EH (cell line): ENCODE results near the gene NHSL2.
"Not testable (repeated sequence)": the region's sequence is repeated elsewhere in the genome, so short reads cannot be mapped to it uniquely, and the experiment has no call there.

Experiments used
- DNase-seq: peaks from one replicate; pipeline ENCODE4 v3.0.0-alpha.2; 2015; ENCODE audit warnings: low read depth

NHSL2 gene

DNA sequence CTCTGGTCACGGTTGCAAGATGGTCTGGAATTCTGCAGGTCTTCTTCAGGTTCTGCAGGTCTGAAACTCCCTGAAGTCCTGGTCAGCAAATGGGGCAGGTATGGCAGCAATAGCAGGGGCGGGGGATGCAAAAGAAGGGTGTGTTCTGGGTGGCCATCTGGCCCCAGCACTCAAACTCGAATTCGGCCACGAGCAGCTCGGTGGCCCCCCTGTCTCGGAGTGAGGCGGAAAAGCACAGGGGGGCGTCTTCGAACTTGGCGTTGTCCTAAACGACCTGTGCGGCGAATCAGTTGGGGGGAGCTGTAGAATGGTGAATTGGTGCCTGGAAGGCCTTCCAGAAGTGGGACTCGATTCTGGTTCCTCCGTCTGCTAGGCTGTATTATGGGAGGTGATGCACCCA is 219.0 kb downstream of the NHSL2 start:
- no peak for DNase-seq

DNA sequence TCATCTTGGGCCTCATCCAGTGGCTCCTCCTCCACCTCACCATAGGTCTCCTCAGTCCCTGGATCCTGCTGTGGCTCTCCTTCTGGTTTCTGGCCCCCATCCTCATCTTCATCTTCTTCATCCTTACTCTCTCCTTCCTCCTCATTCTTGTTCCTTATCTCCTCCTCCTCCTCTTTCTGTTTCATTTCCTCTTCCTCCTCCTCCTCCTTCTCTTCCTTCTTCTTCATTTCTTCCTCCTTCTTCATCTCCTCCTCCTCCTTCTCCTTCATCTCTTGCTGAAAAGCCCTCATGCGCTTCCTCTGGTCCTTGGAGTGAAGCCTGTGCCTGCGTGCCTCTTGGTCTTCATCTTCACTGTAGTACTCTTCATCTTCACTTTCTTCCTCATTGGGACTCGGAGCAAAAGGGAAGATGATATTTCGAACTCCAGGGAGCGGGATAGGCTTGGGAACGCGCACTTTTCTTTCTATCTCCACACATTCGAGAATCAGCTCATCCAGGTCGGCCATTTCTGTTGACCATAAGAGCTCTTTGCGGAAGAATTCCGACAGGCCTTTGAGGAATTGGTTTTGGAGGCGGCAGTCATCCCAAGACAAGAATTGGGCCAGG is 219.6 kb downstream of the NHSL2 start:
- no peak for DNase-seq

DNA sequence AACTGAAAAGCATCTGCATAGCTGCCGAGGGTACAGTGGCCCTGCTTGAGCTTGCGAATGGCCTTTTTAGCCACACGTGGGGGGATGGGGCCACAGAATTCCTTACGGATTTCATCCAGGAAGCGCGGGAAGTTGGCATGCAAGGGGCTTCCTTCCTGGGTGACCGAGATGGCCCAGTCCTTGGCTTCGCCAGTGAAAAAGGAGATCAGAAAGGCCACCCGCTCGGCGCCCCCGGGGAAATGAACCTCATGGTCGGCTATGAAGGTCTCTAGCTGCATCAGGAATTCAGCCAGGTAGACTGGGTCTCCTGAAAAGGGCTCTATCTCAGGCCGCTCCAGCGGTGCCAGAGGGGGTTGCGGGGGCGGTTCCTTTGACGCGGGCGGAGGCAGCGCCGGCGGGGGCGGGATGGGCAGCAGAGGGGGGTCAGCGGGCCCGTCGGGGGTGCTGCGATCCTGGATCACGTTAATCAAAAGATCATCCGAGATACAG is 220.2 kb downstream of the NHSL2 start:
- no peak for DNase-seq

DNA sequence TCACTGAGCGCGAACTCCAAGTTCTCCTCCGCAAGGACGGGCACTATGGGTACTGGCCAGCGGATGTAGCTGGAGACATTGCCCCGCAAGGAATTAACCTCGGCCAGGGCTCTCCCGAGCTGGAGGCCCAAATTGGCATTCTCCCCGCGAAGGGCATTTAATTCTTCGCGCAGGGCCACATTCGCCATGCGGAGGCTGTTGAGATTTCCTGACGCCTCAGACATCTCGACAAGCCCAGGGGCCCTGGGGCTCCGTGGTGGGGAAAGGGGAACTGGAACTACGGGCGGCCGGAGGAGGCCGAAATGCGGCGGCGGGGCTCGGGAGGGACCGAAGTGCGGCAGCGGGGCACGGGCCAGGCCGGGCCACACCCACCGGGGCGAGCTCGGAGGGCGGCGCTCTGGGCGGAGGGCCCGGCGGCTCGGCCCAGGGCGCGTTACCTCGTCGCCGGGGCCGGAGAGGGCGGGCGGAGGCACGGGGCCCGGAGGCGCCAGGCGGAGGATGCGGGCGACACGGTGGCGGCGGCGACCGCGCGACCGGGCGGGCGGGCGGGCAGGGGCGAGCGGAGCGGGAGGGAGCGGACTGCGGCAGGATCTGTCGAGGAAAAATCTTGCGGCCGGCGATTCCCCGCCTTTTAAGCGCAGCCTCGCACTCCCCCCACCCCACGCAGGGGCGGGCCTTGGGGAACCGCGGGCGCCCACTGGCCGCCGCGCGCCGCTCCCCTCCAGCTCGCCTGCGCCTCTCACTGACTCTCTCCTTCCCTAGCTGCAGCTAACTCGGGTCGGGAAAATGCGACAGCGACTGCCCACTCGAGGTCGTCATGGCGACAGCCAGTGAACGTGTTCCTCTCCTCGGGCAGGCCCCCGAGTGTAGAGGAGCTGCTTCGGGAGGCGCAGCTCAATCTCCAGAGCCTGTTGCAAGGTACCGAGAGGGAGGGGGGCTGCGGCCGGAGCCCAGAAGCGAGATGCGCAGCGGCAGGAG is 221.0 kb downstream of the NHSL2 start, which contains the start of gene RTL5:
Gene RTL5 (minus strand): TSS at position 599 of the 978 bp plus-strand sequence.
- peak; percentile 92 for DNase-seq

DNA sequence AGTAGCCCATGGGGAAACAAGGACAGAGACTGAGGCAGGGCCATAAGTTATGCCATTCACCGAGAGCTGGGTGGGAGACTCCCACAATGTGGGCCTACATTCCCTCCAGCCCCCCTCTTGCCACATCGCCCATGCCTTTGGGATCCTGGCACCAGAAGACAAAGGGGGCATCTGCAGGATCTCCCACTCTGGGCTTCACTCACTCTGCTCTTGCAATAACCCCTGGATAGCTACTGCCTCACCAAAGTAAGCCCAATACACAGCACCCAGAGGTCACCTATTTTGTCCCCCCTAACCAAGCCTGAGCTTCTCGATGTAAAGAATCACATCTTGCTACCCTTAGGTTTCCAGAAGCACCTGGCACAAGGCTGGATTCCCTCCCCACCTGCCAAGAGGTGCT is 221.8 kb downstream of the NHSL2 start:
- no peak for DNase-seq

DNA sequence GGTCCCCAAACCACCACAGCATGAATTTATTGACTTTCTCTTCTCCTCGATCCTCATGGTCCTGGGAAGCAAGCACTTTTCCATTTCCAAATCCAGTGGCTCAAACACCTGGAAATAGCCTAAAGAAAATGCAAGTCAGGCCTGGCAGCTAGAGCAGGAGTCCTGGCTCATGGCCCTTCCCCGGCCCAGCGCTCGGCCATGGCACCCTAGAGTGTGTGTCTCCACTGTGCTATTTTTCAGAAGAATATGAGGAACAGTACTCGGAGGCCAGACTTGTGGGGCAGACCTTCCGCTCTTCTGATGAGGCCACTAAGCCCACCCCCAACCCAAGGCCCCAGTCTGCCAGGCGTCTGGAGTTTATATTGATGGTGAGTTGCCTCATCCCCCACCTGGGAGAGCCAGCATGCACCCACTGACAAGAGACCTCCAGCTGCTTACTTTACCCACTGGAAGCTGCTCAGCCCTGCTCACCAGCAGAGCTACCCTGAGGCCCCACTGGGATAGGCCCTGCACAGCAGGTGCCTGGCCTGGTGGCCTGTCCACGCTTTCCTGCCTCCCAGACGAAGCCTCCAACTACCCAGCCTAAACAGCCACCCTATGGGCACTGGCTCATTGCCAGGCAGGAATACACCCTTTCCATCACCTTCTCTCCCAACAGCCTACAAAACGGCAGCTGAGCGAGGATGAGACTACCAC is 223.4 kb downstream of the NHSL2 start:
- DNase-seq = no peak

DNA sequence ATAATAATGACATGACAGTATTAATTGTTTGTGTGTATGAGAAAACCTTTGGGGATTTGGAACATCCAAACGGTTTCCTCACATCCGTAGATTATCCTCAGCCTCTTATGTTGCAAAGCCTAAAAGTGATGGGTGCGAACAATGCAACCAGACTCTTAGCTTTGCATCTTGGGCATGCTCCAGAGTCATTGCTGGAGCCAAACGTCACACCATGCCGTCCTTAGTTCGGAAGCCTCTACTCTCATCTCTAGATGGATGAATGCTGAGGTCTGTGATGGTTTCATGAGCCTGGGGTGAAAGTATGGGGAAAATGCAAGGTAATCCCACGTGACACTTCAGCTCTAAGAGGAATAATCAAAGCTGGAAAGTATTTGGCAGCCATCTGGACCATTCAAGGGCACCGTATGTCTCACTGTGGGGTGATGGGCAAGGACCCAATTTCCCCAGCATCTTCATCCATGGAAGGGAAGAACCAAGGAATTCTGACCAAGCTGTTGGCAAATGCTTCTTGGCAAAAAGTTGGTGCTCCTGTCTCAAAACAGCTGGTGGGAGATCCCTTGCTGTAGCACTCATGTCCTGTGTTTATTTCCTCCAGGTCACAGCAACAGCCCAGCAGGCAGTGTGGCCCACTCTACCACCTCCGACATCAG is 227.3 kb downstream of the NHSL2 start:
- no peak for DNase-seq

DNA sequence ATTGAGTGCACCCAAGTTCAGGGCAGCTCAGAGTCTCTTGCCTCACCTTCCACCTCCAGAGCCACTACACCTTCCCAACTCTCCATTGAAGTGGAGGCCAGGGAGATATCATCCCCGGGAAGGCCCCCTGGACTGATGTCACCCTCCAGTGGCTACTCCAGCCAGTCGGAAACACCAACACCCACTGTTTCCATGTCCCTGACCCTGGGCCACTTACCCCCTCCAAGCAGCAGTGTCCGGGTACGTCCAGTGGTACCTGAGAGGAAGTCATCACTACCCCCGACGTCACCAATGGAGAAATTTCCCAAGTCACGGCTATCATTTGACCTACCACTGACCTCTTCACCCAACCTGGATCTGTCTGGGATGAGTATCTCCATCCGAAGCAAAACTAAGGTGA is 228.9 kb downstream of the NHSL2 start:
- DNase-seq = no peak

DNA sequence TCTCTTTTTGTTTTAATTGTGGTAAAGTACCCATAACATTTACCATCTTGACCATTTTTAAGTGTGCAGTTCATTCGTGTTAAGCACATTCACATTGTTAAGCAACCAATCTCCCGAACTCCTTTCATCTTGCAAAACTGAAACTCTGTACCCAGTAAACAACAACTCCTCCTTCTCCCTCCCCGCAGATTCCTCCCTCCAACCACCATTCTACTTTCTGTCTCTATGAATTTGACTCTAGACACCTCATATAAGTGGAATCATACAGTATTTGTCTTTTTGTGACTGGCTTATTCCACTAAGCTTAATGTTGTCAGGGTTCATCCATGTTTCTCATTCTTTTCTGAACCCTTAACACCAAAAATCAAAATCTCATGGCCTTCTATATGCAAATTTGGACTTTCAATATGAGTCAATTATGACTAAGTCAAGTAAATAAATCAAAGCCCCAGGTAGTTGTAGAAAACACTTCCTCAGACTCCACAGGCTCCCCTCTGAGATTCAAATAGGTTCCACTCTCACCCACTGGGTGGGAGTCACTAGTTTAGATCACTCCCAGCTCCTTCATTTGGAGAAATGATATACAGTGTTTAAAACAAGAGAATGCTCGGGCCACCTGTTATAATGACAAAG is 230.8 kb downstream of the NHSL2 start:
- DNase-seq = no peak

DNA sequence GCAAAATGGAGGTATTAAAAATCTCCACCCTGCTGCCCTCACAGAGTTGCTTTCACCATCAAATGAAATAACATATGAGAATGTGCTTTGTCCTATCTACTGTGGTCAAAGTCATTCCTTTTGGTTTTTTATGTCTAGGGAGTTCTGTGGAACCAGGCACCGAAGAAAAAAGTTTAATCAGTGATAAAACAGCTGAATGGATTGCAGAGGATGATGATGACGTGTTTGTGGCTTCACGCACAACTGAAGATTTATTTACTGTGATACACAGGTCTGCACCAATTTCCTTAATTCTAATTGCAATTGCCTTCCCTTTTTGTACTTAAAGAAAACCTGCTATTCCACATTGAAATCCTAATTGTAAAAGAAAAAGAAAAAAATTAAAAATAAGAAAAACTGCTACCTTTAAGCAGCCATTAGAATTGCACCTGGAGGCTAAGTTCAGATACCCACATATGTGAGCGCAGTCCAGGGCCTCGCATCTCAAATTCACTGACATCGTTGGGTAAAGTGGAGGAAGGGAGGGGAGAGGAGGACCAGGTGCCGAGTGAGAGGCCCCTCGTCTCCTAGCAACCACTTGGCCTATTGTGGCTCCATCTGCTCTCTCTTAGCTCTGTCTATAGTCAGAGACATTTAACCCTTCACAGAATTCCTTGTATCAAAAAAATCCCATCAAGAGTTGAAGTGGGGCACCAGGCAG is 231.6 kb downstream of the NHSL2 start:
- no peak for DNase-seq

DNA sequence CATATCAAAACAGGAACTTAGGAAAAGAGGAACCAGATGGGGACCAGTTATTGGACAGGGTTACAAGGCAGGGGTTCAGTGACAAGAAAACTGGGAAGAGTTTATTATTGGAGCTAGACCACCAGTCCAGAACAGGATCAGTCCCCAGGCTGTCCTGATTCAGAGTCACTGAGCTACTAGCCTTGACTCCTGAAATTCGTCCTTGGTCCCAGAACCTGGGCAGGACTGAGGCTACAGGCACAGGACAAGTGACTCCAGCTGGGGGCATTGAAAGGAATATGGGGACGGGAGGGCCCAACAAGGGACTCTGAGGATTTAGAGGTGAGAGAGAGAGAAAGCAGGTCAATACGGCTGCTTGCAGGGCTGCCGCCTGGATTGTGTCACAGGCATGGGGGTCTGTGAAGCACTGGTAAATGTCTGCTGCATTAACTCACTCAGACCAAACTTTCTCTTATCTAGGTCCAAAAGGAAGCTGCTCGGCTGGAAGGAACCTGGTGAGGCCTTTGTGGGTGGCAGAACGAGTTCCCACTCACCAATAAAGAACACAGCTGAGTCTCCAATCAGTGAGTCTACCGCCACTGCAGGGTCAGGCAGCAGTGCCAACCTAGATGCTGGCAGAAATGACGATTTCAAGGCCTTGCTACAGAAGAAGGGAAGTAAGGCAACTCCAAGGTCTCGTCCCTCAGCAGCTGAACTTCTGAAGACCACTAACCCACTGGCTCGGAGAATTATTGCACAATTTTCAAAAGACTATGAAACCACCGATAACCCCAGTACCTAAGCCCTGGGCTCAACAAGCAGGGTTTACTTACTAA is 232.4 kb downstream of the NHSL2 start:
- DNase-seq = no peak

DNA sequence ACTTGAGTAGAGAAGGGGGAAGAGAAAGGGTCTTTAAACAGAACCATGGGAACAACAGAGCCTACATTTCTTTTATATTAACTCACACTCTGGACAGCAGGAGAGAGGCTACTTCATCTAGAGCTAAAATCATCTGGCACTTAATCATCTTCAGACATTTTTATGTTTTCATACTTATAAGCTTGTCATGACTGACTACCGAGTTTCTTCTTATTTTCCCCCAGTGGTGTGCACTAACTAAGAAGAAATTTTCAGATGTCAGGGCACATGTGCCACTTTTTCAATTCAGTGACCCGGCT is 232.9 kb downstream of the NHSL2 start:
- DNase-seq = no peak

DNA sequence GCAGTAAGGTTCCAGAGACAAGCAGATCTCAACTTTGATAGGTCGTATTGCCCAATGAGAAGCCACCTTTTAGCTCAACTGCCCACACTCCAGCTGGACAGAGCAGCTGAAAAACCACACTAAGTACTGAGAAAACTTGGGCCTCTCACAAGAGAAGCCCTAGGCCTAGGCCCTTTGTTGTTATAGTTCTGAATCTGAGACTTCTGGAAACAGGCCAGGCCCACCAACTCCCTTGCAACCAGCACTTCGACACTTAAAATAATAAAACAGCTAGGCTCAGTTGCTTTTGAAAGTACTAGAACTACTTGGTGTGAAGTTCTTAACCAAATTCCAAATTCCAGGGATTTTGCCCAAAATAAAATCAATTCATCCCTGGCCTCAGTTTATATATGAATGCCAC is 234.5 kb downstream of the NHSL2 start:
- DNase-seq = no peak

DNA sequence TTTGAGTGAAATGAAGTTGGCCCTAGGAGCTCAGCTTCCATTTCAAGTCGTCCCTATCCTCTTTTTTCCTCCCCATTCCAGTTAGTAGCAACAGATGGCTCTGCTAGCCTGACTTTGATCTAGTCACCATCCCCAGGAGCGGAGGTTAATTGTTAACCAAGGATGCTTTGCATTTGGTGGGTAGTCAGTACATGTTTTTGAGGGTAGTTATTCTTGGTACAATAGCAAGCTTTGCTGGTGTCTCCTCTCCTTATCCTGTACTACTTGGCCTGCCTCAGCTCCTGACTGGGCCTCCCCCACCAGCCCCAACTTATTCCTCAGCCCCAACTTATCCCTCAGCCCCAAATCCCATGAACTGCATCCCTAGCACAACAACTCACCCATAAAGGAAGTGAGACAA is 235.9 kb downstream of the NHSL2 start:
- DNase-seq = no peak

DNA sequence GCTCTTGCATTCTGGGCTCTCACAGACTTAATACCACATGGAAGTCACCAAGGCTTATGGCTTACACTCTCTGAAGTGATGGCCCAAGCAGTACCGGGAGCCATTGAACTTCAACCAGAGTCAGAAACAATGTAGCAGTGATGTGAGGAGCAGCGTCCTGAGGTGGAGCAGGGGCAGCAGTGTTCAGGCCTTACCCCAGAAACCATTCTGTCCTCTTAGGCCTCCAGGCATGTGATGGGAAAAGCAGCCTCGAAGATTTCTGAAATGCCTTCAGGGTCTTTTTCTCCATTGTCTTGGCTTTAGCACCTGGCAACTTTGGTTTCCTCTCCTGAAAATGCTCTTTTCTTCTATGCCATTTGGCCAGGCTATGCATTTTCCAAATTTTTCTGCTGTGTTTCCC is 248.1 kb downstream of the NHSL2 start:
- no peak for DNase-seq

DNA sequence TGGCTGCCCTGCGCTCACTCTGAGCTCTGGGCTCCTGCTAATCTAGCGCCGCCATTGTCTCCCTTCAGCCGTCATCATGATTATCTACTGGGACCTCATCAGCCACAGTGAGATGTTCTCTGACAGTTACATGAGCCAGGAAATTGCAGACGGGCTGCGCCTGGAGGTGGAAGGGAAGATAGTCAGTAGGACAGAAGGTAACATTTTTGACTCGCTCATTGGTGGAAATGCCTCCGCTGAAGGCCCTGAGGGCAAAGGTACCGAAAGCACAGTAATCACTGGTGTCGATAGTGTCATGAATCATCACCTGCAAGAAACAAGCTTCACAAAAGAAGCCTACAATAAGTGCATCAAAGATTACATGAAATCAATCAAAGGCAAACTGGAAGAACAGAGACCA is 249.1 kb downstream of the NHSL2 start:
- no peak for DNase-seq

DNA sequence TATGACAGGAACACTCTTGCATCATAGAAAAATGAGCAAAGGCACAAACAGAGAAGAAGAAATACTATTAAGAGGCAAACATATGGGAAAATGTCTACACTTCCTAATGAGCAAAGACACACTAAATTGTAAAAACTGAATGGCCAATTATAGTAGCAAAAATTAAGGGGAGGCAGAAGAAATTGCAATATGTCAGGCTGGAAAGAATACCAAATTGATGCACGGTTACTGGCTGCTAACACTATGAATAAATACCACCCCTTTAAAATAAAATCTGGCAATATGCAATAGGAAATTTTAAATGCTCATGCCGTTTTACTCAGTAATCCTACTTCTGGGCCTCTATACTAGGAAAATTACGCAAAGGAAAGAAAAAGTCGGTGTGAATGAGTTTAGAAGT is 254.9 kb downstream of the NHSL2 start:
- DNase-seq = no peak

DNA sequence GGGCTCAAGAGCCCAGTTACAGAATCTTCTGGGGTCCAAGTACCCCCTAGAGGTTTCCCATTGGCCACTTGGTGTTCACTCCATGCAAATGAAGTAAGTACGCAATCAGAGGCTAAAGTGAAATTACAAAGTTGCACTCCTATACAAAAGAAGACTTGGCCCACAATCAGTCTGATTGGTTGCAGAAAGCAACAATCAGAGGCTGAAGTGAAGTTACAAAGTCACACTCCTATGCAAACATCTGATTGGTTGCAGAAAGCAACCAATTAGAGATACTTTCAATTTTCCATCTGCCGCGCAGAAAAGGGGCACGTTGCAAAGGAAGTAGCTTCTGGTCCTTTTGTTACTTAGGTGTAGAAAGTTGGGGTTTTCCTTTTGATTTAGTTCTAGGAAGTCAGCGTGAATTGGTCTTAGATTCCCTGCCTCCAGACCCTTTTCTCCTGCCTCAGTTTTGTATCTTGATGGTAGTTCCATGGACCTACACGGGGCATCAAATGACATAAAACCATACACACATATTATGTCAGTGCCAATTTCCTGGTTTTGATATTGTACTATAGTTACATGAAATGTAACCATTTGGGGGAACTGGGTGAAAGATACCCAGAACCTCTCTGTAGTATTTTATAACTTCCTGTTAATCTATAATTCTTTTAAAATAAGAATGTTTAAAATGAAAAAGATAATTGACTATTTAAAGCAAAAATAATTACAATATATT is 258.5 kb downstream of the NHSL2 start:
- peak; percentile 11 for DNase-seq

DNA sequence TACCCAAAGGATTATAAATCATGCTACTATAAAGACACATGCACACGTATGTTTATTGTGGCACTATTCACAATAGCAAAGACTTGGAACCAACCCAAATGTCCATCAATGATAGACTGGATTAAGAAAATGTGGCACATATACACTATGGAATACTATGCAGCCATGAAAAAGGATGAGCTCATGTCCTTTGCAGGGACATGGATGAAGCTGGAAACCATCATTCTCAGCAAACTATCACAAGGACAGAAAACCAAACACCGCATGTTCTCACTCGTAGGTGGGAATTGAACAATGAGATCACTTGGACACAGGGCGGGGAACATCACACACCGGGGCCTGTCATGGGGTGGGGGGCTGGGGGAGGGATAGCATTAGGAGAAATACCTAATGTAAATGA is 265.6 kb downstream of the NHSL2 start:
- not testable (repeated sequence) for DNase-seq

DNA sequence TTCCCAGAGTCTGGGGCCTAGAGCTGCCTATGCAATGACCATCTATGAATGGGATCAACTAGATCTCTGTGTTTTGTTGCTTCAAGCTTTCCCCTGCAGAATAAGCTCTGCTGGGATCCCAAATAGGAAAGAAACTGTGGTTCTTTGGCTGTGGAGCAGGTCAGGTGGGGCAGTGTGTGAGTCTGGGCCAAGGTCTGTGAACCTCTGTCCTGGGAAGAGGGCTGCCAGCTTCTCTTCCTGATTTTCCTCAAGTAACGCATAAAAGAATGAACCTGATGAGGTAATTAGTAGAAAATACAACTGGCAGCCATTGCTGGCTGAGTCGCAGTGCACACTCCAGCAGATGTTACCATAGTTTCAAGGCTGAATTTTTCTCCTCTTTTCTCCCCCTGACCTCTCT is 266.3 kb downstream of the NHSL2 start:
- no peak for DNase-seq
